HEK293 (cell line): ENCODE data around the gene MSTN.
"Not testable (repeated sequence)": the region's sequence is repeated elsewhere in the genome, so short reads cannot be mapped to it uniquely, and the experiment has no call there.

Source experiments
- GFI1B ChIP-seq: fragments of 450-650 bp; formaldehyde crosslinking; IDR thresholded peaks from 2 replicates; pipeline ENCODE4 v1.5.1; 2016; ENCODE audit warnings: missing biosample characterization, missing genetic modification characterization
- REPIN1 ChIP-seq: fragments of 450-650 bp; formaldehyde crosslinking; IDR thresholded peaks from 2 replicates; pipeline ENCODE4 v1.5.1; 2017; ENCODE audit warnings: missing biosample characterization, missing genetic modification characterization, low read depth
- TCF7L2 ChIP-seq: IDR thresholded peaks from 2 replicates; pipeline ENCODE4 v1.6.1; 2011; ENCODE audit warnings: low read depth, mild to moderate bottlenecking, inconsistent platforms, low read length, moderate library complexity, borderline replicate concordance
- ZFP37 ChIP-seq: fragments of 450-650 bp; formaldehyde crosslinking; IDR thresholded peaks from 2 replicates; pipeline ENCODE4 v1.5.1; 2016; ENCODE audit warnings: missing biosample characterization, missing genetic modification characterization
- ZNF138 ChIP-seq: fragments of 450-650 bp; formaldehyde crosslinking; IDR thresholded peaks from 2 replicates; pipeline ENCODE4 v1.5.1; 2016; ENCODE audit warnings: missing biosample characterization, missing genetic modification characterization, borderline replicate concordance
- ZNF202 ChIP-seq: fragments of 450-650 bp; formaldehyde crosslinking; IDR thresholded peaks from 2 replicates; pipeline ENCODE4 v1.5.1; 2016; ENCODE audit warnings: missing biosample characterization, missing genetic modification characterization, borderline replicate concordance
- ZNF274 ChIP-seq, 2 experiments: fragments of 200-500 bp in 1 of 2; fragments of 450-650 bp in 1 of 2; sonication (Bioruptor generic) in 1 of 2; formaldehyde crosslinking in 1 of 2; IDR thresholded peaks; 2 replicates each; pipeline versions ENCODE4 v1.5.1 to v1.6.1; 2014 to 2016; ENCODE audit warnings: borderline replicate concordance in 1 of 2, inconsistent platforms in 1 of 2, low read length in 1 of 2, missing biosample characterization in 1 of 2, missing genetic modification characterization in 1 of 2
- ZNF433 ChIP-seq: fragments of 450-650 bp; formaldehyde crosslinking; IDR thresholded peaks from 2 replicates; pipeline ENCODE4 v1.5.1; 2016; ENCODE audit warnings: missing biosample characterization, missing genetic modification characterization, low read depth
- ZNF530 ChIP-seq: fragments of 450-650 bp; formaldehyde crosslinking; IDR thresholded peaks from 2 replicates; pipeline ENCODE4 v1.5.1; 2016; ENCODE audit warnings: low read depth, missing biosample characterization, missing genetic modification characterization
- ZNF561 ChIP-seq: fragments of 450-650 bp; IDR thresholded peaks from 2 replicates; pipeline ENCODE4 v1.5.1; 2018; ENCODE audit warnings: missing biosample characterization, missing genetic modification characterization, borderline replicate concordance
- TF ChIP-seq, protein P1 (sequence below): fragments of 450-650 bp; formaldehyde crosslinking; IDR thresholded peaks from 2 replicates; pipeline ENCODE4 v1.5.1; 2016; ENCODE audit warnings: missing biosample characterization, missing genetic modification characterization
- TF ChIP-seq, protein P2 (sequence below): fragments of 450-650 bp; formaldehyde crosslinking; IDR thresholded peaks from 2 replicates; pipeline ENCODE4 v1.5.1; 2016; ENCODE audit warnings: missing biosample characterization, missing genetic modification characterization
- TF ChIP-seq, protein P3 (sequence below): IDR thresholded peaks from 2 replicates; pipeline ENCODE4 v1.6.1; 2011; ENCODE audit warnings: mild to moderate bottlenecking, low read depth, low read length, borderline replicate concordance
- TF ChIP-seq, protein P4 (sequence below): fragments of 450-650 bp; formaldehyde crosslinking; IDR thresholded peaks from 2 replicates; pipeline ENCODE4 v1.5.1; 2016; ENCODE audit warnings: missing biosample characterization, missing genetic modification characterization

DNA sequence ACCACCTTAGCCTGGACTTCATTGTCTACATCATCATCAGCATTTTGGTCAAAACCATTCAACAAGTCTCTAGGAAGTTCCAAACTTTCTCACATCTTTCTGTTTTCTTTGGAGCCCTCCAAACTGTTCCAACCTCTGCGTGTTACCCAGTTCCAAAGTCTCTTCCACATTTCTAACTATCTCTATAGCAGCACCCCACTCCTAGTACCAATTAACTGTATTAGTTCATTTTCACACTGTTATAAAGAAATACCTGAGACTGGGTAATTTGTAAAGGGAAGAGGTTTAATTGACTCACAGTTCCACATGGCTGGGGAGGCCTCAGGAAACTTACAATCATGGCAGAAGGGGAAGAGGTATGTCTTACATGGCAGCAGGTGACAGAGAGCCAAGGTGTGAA lies 46.6 kb downstream of the MSTN start:
- TF ChIP-seq, protein P1, sequence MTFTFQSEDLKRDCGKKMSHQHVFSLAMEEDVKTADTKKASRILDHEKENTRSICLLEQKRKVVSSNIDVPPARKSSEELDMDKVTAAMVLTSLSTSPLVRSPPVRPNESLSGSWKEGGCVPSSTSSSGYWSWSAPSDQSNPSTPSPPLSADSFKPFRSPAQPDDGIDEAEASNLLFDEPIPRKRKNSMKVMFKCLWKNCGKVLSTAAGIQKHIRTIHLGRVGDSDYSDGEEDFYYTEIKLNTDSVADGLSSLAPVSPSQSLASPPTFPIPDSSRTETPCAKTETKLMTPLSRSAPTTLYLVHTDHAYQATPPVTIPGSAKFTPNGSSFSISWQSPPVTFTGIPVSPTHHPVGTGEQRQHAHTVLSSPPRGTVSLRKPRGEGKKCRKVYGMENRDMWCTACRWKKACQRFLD (tag by site-specific recombination), result not testable (repeated sequence)
- TF ChIP-seq, protein P2, sequence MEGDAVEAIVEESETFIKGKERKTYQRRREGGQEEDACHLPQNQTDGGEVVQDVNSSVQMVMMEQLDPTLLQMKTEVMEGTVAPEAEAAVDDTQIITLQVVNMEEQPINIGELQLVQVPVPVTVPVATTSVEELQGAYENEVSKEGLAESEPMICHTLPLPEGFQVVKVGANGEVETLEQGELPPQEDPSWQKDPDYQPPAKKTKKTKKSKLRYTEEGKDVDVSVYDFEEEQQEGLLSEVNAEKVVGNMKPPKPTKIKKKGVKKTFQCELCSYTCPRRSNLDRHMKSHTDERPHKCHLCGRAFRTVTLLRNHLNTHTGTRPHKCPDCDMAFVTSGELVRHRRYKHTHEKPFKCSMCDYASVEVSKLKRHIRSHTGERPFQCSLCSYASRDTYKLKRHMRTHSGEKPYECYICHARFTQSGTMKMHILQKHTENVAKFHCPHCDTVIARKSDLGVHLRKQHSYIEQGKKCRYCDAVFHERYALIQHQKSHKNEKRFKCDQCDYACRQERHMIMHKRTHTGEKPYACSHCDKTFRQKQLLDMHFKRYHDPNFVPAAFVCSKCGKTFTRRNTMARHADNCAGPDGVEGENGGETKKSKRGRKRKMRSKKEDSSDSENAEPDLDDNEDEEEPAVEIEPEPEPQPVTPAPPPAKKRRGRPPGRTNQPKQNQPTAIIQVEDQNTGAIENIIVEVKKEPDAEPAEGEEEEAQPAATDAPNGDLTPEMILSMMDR (tag by site-specific recombination), result not testable (repeated sequence)
- not testable (repeated sequence) for TF ChIP-seq ZNF561 (tag by site-specific recombination); ZNF202 (tag by site-specific recombination); ZNF530 (tag by site-specific recombination); TCF7L2; REPIN1 (tag by site-specific recombination); GFI1B (tag by site-specific recombination); ZNF274 (IDR thresholded peaks at IDR 0.05; ENCODE audit: low read length); ZNF274 (tag by site-specific recombination; IDR thresholded peaks at IDR 0.05; ENCODE audit: borderline replicate concordance); ZNF433 (tag by site-specific recombination); ZNF138; ZFP37 (tag by site-specific recombination)
- TF ChIP-seq, protein P3, sequence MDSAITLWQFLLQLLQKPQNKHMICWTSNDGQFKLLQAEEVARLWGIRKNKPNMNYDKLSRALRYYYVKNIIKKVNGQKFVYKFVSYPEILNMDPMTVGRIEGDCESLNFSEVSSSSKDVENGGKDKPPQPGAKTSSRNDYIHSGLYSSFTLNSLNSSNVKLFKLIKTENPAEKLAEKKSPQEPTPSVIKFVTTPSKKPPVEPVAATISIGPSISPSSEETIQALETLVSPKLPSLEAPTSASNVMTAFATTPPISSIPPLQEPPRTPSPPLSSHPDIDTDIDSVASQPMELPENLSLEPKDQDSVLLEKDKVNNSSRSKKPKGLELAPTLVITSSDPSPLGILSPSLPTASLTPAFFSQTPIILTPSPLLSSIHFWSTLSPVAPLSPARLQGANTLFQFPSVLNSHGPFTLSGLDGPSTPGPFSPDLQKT, result not testable (repeated sequence)
- TF ChIP-seq, protein P4, sequence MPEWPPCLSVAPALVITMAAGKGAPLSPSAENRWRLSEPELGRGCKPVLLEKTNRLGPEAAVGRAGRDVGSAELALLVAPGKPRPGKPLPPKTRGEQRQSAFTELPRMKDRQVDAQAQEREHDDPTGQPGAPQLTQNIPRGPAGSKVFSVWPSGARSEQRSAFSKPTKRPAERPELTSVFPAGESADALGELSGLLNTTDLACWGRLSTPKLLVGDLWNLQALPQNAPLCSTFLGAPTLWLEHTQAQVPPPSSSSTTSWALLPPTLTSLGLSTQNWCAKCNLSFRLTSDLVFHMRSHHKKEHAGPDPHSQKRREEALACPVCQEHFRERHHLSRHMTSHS (tag by site-specific recombination), result not testable (repeated sequence)
